ENCODE results near the gene HSD17B7.

The HSD17B7 gene

DNA sequence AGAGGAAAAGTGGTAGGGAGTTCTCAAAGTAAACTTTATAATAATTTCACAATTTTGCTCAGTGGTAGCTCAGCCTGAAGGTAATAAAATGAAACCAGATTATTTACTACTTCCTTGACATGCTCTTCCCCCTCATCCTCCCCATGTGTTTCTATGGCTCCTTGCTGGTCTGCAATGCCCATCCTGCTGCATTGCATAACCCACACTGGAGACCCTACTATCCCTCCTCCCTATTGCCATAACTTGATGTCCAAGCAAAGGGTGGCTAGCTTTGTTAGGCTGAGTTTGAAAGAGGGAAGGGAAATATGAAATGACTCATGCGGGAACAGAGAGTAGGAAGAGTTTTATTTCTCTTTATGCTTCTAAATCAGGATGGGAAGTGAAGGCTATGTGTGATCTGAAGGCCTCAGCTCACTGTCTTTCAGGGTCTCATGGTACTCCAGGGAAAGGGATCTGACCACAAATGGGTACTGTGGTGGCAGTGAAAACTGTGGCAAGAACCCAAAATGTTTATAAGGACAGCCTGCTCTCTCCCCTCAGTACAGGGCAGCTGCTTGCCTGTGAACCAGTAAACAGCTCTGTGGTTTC lies 36.4 kb upstream of the HSD17B7 start:
- Histone ChIP-seq H2AFZ (no peak overlapping the region), H3K4me1 (no peaks in the 10 kb centered on the region), H3K79me2 (no peaks in the 10 kb centered on the region), H3K9me3 (ENCODE audit: control insufficient read depth, low read length) (no peaks in the 10 kb centered on the region), H3K4me3 (ENCODE audit: low read depth, low read length) (no peak overlapping the region), H3K9ac (no peak overlapping the region), H3K27ac (no peak overlapping the region), H3K36me3 (ENCODE audit: control insufficient read depth, insufficient read depth, low read length) (no peaks in the 10 kb centered on the region), H3K4me2 (ENCODE audit: low read length) (no peak overlapping the region), H3K27me3 (ENCODE audit: control insufficient read depth, insufficient read depth, low read length) (no peaks in the 10 kb centered on the region)
- TF ChIP-seq, protein P1, sequence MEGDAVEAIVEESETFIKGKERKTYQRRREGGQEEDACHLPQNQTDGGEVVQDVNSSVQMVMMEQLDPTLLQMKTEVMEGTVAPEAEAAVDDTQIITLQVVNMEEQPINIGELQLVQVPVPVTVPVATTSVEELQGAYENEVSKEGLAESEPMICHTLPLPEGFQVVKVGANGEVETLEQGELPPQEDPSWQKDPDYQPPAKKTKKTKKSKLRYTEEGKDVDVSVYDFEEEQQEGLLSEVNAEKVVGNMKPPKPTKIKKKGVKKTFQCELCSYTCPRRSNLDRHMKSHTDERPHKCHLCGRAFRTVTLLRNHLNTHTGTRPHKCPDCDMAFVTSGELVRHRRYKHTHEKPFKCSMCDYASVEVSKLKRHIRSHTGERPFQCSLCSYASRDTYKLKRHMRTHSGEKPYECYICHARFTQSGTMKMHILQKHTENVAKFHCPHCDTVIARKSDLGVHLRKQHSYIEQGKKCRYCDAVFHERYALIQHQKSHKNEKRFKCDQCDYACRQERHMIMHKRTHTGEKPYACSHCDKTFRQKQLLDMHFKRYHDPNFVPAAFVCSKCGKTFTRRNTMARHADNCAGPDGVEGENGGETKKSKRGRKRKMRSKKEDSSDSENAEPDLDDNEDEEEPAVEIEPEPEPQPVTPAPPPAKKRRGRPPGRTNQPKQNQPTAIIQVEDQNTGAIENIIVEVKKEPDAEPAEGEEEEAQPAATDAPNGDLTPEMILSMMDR (IDR thresholded peaks at IDR 0.05) = no peak

DNA sequence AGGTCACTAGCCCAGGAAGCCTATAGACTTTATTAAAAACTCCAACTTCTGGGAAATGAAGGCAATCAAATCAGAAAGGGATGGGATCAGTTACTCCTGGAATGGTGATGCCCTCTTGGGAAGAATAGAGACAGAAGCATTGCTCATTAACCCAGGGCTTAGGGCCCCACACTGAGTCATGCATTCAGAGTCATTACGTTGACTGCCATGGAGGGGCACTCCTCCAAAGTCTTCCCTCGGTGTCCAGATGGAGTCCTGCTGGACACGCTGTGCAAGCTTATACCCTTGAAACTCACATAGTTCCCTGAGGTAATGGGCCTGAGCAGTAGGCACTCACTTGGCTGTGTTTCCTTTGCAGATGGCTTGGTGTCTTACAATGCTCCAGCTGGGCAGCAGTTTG lies 35.2 kb upstream of the HSD17B7 start:
- H3K27ac ChIP-seq = no peak overlapping the region
- no peaks in the 10 kb centered on the region for H3K79me2 ChIP-seq
- TF ChIP-seq, protein P1 (IDR thresholded peaks at IDR 0.05) = no peak
- H3K9ac ChIP-seq = no peak overlapping the region
- no peak overlapping the region for H3K4me2 ChIP-seq (ENCODE audit: low read length)
- H3K4me3 ChIP-seq (ENCODE audit: low read depth, low read length) = no peak overlapping the region
- H3K36me3 ChIP-seq (ENCODE audit: control insufficient read depth, insufficient read depth, low read length) = no peaks in the 10 kb centered on the region
- no peak overlapping the region for H2AFZ ChIP-seq
- H3K27me3 ChIP-seq (ENCODE audit: control insufficient read depth, insufficient read depth, low read length) = no peaks in the 10 kb centered on the region
- H3K9me3 ChIP-seq (ENCODE audit: control insufficient read depth, low read length) = no peaks in the 10 kb centered on the region
- H3K4me1 ChIP-seq = no peaks in the 10 kb centered on the region

DNA sequence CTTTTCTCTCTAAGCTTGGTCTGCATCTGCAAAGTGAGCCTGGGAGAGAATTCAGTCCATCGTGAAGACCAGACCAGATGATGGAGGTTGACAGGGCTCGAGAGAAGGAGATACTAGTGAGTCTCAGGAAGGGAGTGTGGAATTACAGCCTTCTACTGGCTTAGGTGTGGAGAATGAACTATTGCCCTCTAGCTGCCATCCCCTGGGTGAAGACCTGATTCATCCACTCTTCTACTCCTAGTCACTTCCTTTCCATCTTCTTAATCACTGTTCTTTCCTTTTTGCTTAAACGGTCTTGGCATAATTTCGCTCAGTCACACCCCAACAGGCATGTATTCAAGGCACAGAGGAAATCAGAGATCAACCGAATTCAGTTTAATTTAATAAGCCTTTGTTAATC lies 34.0 kb upstream of the HSD17B7 start:
- no peak overlapping the region for H3K27ac ChIP-seq
- H3K4me2 ChIP-seq (ENCODE audit: low read length) = no peak overlapping the region

DNA sequence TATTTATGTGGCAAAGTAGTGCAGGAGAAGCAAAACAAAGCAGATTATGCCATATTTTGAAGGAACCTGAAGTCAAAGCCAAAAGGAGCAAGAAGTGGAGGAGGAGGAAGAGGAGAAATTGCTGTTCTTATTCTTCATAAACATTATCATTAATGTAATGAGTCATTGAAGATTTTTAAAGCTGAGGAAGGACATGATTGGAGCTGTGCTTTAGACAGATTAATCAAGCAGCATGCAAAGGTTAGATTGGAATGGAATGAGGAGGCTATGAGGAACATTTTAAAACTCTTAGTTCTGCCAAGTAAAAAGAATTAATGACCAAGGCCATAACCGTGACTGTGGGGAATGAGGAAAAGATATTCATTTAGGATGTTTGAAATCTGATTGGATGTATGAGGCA lies 33.0 kb upstream of the HSD17B7 start:
- Histone ChIP-seq H3K27me3 (ENCODE audit: control insufficient read depth, insufficient read depth, low read length) (no peaks in the 10 kb centered on the region), H3K36me3 (ENCODE audit: control insufficient read depth, insufficient read depth, low read length) (no peaks in the 10 kb centered on the region), H3K79me2 (no peaks in the 10 kb centered on the region), H3K9me3 (ENCODE audit: control insufficient read depth, low read length) (no peaks in the 10 kb centered on the region), H3K27ac (no peak overlapping the region), H3K4me3 (ENCODE audit: low read depth, low read length) (no peak overlapping the region), H3K9ac (no peak overlapping the region), H3K4me1 (no peaks in the 10 kb centered on the region), H2AFZ (no peak overlapping the region), H3K4me2 (ENCODE audit: low read length) (no peak overlapping the region)
- TF ChIP-seq, protein P1 (IDR thresholded peaks at IDR 0.05) = no peak

More for the DNA sequence above, 34.0 kb upstream of the HSD17B7 start:
- Histone ChIP-seq H3K4me1 (no peaks in the 10 kb centered on the region), H3K79me2 (no peaks in the 10 kb centered on the region), H3K4me3 (ENCODE audit: low read depth, low read length) (no peak overlapping the region), H3K9ac (no peak overlapping the region), H2AFZ (no peak overlapping the region), H3K27me3 (ENCODE audit: control insufficient read depth, insufficient read depth, low read length) (no peaks in the 10 kb centered on the region), H3K9me3 (ENCODE audit: control insufficient read depth, low read length) (no peaks in the 10 kb centered on the region), H3K36me3 (ENCODE audit: control insufficient read depth, insufficient read depth, low read length) (no peaks in the 10 kb centered on the region)
- TF ChIP-seq, protein P1 (IDR thresholded peaks at IDR 0.05) = no peak

DNA sequence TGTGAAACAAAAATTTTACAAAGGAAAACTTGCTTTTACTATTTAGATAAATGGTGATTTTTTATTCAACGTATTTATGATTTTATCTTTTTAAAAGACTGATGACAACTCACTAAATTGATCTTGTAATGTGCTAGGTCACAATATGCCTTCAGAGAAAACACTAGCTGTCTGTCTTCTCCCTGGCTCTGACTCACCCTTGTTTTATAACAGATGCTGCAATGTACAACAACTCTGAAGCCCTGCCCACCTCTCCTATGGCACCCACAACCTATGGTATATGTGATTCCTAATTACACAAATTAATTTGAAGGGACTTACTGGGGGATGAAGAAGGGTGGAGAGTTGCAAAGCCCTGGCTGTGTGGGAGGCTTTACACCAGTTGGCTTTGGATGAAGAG lies 24.7 kb upstream of the HSD17B7 start:
- Histone ChIP-seq H3K9ac (no peak overlapping the region), H3K4me1 (no peaks in the 10 kb centered on the region), H2AFZ (no peak overlapping the region), H3K27me3 (ENCODE audit: control insufficient read depth, insufficient read depth, low read length) (no peaks in the 10 kb centered on the region), H3K79me2 (no peaks in the 10 kb centered on the region), H3K4me3 (ENCODE audit: low read depth, low read length) (no peak overlapping the region), H3K36me3 (ENCODE audit: control insufficient read depth, insufficient read depth, low read length) (no peaks in the 10 kb centered on the region), H3K4me2 (ENCODE audit: low read length) (no peak overlapping the region), H3K9me3 (ENCODE audit: control insufficient read depth, low read length) (no peaks in the 10 kb centered on the region), H3K27ac (no peak overlapping the region)
- TF ChIP-seq, protein P1 (IDR thresholded peaks at IDR 0.05) = no peak

Data from parathyroid adenoma (tissue), 2 donors.